Choroid plexus epithelial cell (primary cell): Measurements from ENCODE around the gene UBE2O.

ENCODE experiments used
- DNase-seq: peaks from one replicate; pipeline ENCODE4 v3.0.0-alpha.2; 2010; ENCODE audit warnings: low read depth
- H3K4me3 ChIP-seq: 2 replicates; pipeline ENCODE4 v1.5.1; 2011; ENCODE audit warnings: low read depth, mild to moderate bottlenecking, control low read depth, low read length, moderate library complexity
- TF ChIP-seq, protein P1 (sequence below): conservative IDR thresholded peaks from 2 replicates; pipeline ENCODE4 v1.5.1; 2011; ENCODE audit warnings: low read depth, mild to moderate bottlenecking, control low read depth, inconsistent platforms, low read length, moderate library complexity

UBE2O gene

DNA sequence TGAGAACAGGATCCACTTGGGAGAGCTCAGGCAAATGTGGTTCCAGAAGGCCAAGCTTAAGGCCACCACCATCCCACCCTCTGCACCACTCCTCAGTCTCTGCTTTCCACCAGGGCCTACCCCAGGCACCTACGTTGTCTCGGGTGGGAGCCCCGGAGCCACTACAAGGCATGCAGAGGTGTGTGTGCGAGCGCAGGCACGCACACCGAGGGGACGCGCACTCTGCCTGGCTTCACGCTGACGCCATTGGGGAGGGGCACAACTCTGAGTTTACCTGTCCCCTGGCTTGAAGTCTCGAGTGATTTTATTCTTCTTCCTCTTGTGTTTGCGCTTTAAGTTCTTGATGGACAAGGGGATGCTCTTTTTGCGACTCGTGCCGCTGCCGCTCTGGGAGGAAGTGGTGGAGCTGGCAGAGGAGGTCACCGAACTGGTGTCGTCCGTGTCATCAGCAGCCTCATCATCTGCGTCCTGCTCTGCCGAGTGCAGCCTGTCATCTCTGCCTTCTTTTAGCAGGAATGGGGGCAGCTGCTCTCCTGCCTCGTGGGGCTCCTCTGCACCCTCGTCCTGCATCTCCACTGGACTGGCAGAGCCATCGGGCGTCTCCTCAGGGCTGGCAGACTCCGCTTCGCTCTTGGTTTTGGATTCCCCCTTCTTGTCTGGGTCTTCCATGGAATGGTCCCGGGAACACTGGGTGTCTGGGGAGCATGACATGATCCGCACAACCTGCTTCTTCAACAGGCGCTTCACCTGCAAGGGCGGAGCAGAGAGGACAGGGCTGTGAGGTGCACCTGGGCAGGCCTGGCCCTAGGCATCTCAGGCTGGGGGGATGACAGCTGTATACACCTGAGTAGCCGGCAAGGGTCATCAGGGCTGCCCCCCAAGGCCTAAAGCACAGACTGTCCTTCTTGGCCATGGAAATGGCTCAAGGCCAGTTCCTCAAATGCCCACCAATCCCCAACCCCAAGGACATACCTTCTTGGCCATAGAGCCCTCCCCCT is 53.5 kb downstream of the UBE2O start:
- TF ChIP-seq, protein P1, sequence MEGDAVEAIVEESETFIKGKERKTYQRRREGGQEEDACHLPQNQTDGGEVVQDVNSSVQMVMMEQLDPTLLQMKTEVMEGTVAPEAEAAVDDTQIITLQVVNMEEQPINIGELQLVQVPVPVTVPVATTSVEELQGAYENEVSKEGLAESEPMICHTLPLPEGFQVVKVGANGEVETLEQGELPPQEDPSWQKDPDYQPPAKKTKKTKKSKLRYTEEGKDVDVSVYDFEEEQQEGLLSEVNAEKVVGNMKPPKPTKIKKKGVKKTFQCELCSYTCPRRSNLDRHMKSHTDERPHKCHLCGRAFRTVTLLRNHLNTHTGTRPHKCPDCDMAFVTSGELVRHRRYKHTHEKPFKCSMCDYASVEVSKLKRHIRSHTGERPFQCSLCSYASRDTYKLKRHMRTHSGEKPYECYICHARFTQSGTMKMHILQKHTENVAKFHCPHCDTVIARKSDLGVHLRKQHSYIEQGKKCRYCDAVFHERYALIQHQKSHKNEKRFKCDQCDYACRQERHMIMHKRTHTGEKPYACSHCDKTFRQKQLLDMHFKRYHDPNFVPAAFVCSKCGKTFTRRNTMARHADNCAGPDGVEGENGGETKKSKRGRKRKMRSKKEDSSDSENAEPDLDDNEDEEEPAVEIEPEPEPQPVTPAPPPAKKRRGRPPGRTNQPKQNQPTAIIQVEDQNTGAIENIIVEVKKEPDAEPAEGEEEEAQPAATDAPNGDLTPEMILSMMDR: no peak
- no peak for DNase-seq
- H3K4me3 ChIP-seq: no peak overlapping the region

DNA sequence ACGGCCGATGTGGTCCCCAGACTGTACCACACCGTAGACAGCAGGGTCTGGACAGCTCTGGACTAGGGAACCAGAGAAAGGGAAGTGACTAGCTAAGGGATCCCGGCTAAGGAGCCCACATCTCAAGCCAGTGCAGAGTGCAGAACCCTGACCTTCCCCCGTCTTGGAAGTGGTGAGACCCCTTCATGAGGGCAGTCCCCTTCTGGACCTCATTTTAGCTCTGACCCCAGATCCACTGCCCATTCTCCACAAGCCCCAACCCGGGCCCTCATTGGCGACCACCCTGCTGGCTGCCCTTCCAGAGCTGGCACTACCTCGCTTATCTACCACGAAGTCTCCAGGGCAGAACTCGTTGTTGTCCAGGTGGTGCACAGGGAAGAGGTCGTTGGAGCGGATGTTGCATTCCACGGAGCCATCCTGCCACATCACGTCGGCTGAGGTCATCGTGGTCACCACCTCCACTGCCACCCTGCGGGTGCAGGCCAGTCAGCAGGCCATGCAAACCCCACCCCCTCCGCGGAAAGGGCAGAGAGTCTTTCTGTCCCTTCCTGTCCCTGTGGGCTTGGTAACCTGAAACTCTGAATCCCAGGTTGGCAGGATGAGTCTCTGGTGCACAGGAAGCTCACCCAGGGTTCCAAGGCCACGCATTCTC is 54.3 kb downstream of the UBE2O start:
- TF ChIP-seq, protein P1: no peak
- H3K4me3 ChIP-seq: no peak overlapping the region
- no peak for DNase-seq

DNA sequence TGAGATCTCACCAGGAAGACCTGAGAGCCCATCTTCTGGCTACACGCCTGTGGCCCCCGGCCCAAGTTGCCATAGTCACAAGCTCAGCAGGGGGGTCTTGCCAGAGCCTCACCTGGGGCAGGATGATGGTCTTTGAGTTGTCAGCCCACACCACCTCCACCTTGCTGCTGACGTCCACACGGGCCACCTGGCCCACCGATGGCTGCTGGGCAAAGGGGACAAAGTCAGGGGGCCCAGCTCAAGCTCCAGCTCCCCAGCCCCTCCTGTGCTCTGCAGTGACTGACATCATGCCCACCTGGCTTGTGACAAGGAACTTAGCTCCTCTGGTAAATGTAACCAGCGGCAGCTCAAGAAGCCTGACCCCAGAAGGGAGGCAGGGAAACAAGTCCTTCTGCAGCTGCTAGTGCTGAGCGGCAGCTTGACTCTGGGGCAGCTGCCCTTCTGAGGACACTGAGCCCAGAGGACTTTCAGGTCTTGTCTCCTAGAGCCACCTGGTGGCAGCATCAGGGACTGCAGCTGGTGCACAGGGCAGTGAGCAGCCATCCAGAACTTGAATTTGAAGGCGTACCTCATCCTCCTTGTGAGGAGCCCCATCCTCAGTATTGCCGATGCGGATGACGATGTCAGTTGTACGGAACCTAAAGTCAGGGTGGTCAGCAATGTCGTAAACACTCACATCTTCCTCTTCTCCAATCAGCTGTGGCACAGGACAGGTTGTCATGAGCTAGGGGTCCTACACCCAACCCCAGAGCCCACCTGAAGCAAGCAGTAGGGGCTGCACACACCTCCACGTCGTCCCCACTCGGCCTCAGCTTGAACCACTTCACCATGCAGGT is 55.0 kb downstream of the UBE2O start:
- H3K4me3 ChIP-seq: no peak overlapping the region
- peak; percentile 94 for DNase-seq
- TF ChIP-seq, protein P1: peak; percentile 98

DNA sequence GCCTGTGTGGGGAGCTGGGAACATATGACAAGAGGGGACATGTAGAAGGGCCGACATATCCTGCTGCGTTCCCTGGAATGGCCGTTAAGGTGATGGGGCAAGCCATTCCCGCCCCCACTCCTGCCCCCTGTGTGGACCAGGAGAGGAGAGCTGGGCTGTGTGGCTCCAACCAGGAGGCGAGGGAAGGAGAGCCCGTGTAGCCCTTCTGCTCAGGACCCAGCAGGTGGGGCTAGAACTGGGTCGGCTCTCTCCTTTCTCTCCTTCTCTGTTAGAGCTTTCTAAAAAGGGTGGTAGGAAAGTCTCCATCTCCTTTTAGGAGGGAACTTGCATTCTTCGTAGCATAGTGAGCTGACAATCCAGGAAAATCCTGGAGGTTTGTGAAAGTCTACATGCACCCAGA is 55.8 kb downstream of the UBE2O start:
- TF ChIP-seq, protein P1: peak; percentile 49
- H3K4me3 ChIP-seq: no peak overlapping the region
- no peak for DNase-seq

DNA sequence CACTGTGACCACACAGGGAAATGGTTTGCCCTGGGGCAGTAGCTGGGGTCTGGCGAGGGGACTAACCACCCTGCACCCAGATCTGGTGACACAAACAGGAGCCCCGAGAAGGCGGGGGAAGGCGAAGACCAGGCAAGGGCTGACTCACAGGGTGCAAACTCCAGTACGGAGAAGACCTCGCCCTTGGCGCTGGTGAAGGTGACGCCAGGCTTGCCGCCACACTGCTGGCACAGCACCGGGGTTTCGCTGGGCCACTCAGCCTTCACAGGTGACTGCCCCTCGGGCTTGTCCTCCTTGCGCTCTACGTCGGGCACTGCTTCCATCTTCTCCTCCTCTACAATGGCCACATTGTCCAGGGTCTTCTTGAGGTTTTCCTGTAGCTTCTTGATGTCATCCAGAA is 57.0 kb downstream of the UBE2O start:
- no peak overlapping the region for H3K4me3 ChIP-seq
- DNase-seq: no peak
- TF ChIP-seq, protein P1: no peak

DNA sequence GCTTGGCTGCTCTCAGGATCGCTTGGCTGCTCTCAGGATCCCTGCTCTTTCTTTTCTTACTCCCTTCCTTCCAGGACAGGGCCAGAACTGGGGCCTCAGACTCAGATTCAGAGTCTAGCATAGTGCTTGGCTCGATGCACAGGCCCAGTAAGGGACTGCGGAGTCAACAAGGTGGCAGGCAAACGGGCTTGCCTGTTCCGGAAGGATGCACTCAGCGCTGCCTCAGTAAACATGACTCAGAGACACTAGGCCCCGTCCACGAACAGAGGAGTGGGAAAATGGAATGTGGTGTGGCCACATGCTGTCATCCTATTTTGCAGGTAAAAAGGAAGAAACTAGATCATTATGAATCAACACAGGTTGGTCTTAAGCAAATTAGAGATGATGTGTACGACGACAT is 58.8 kb downstream of the UBE2O start:
- TF ChIP-seq, protein P1: no peak
- H3K4me3 ChIP-seq: no peak overlapping the region
- DNase-seq: no peak
